Measurements from ENCODE around the gene CC2D2B. TPM values are rescaled to one million over a fixed set of nuclear protein-coding genes. Genes with fewer than 3 reads are reported as not detected.

The CC2D2B gene
- total RNA-seq, 1 donor from 2014 or later, result 0.46 TPM

DNA sequence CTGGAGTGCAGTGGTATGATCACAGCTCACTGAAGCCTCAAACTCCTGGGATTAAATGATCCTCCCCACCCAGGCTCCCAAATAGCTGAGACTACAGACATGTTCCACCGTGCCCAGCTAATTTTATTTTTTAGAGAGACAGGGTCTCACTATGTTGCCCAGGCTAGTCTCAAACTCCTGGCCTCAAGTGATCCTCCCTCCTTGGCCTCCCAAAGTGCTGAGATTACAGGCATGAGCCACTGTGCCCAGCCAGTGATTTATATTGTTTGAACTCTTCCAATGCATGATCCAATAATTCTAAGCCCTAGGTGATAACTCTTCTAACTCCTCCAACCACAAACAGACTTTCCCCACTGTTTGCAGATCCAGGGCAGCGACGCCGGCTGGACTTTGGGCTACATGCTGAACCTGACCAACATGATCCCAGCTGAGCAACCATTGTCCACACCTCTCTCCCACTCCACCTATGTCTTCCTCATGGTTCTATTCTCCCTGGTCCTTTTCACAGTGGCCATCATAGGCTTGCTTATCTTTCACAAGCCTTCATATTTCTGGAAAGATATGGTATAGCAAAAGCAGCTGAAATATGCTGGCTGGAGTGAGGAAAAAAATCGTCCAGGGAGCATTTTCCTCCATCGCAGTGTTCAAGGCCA, 41.8 kb upstream of the CC2D2B start:
- no peak for DNase-seq (ENCODE audit: extremely low spot score, unreplicated experiment)
- H3K9me3 Mint-ChIP-seq (ENCODE audit: unreplicated experiment), result no peaks in the 10 kb centered on the region
- TF ChIP-seq, protein P1, sequence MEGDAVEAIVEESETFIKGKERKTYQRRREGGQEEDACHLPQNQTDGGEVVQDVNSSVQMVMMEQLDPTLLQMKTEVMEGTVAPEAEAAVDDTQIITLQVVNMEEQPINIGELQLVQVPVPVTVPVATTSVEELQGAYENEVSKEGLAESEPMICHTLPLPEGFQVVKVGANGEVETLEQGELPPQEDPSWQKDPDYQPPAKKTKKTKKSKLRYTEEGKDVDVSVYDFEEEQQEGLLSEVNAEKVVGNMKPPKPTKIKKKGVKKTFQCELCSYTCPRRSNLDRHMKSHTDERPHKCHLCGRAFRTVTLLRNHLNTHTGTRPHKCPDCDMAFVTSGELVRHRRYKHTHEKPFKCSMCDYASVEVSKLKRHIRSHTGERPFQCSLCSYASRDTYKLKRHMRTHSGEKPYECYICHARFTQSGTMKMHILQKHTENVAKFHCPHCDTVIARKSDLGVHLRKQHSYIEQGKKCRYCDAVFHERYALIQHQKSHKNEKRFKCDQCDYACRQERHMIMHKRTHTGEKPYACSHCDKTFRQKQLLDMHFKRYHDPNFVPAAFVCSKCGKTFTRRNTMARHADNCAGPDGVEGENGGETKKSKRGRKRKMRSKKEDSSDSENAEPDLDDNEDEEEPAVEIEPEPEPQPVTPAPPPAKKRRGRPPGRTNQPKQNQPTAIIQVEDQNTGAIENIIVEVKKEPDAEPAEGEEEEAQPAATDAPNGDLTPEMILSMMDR (IDR thresholded peaks at IDR 0.05), result no peak
- no peaks in the 10 kb centered on the region for H3K36me3 Mint-ChIP-seq (ENCODE audit: unreplicated experiment)
- no peak overlapping the region for H3K27ac Mint-ChIP-seq (ENCODE audit: unreplicated experiment)
- no peaks in the 10 kb centered on the region for H3K27me3 Mint-ChIP-seq (ENCODE audit: unreplicated experiment)
- no peak overlapping the region for H3K4me3 Mint-ChIP-seq (ENCODE audit: unreplicated experiment)
- no peaks in the 10 kb centered on the region for H3K4me1 Mint-ChIP-seq (ENCODE audit: unreplicated experiment)

DNA sequence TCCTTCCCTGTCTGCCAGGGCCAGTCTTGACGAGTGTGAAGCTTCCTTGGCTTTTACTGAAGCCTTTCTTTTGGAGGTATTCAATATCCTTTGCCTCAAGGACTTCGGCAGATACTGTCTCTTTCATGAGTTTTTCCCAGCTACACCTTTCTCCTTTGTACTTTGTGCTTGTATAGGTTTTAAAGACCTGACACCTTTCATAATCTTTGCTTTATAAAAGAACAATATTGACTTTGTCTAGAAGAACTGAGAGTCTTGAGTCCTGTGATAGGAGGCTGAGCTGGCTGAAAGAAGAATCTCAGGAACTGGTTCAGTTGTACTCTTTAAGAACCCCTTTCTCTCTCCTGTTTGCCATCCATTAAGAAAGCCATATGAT, 41.3 kb upstream of the CC2D2B start:
- no peaks in the 10 kb centered on the region for H3K36me3 Mint-ChIP-seq (ENCODE audit: unreplicated experiment)
- no peak for DNase-seq (ENCODE audit: extremely low spot score, unreplicated experiment)
- TF ChIP-seq, protein P1 (IDR thresholded peaks at IDR 0.05), result no peak
- H3K27me3 Mint-ChIP-seq (ENCODE audit: unreplicated experiment), result no peaks in the 10 kb centered on the region
- no peaks in the 10 kb centered on the region for H3K9me3 Mint-ChIP-seq (ENCODE audit: unreplicated experiment)
- no peak overlapping the region for H3K4me3 Mint-ChIP-seq (ENCODE audit: unreplicated experiment)
- H3K4me1 Mint-ChIP-seq (ENCODE audit: unreplicated experiment), result no peaks in the 10 kb centered on the region
- no peak overlapping the region for H3K27ac Mint-ChIP-seq (ENCODE audit: unreplicated experiment)

DNA sequence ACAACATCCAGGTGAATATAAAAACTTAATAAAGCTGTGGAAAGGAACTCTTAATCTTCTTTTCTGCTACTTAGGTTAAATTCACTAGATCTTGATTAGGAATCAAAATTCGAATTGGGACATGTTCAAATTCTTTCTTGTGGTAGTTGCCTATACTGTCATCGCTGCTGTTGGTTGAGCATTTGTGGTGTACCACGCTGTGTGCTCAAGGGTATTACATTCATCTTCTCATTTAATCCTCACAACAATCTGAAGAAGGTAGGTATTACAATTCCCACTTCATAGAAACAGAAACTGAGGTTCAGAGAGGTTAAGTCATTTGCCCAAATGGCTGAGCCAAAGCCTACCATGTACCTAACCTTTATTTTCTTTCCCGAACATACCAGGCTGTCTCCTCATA, 39.9 kb upstream of the CC2D2B start:
- no peaks in the 10 kb centered on the region for H3K27me3 Mint-ChIP-seq (ENCODE audit: unreplicated experiment)
- no peak for DNase-seq (ENCODE audit: extremely low spot score, unreplicated experiment)
- TF ChIP-seq, protein P1 (IDR thresholded peaks at IDR 0.05), result no peak
- no peaks in the 10 kb centered on the region for H3K36me3 Mint-ChIP-seq (ENCODE audit: unreplicated experiment)
- no peaks in the 10 kb centered on the region for H3K9me3 Mint-ChIP-seq (ENCODE audit: unreplicated experiment)
- no peak overlapping the region for H3K27ac Mint-ChIP-seq (ENCODE audit: unreplicated experiment)
- H3K4me3 Mint-ChIP-seq (ENCODE audit: unreplicated experiment), result no peak overlapping the region
- H3K4me1 Mint-ChIP-seq (ENCODE audit: unreplicated experiment), result no peaks in the 10 kb centered on the region

DNA sequence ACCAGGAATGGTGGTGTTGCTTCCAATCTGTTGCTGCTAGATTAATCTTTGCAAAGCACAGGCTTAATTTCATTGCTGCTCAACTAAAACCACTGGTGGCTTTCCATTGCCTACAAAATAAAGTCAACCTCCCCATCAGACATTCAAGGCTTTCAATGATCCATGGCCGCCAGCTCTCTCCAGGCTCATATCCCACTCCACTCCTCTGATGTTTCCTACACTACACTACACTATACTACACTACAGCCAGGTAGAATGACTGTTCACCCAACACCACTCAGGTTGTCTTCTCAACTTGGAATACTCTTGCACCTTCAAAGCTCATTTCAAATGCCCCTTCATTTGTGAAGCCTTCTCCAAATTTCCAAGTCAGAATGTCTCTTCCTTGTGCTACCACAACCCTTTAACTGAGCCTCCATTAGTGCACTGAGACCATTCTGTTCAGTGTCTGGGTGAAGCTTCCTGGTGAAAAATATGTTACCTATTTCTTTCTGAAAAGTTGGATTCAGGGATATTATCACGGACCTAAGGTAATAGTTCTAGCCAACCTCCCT, 35.5 kb upstream of the CC2D2B start:
- no peak overlapping the region for H3K4me3 Mint-ChIP-seq (ENCODE audit: unreplicated experiment)
- H3K27ac Mint-ChIP-seq (ENCODE audit: unreplicated experiment), result no peak overlapping the region
- no peaks in the 10 kb centered on the region for H3K27me3 Mint-ChIP-seq (ENCODE audit: unreplicated experiment)
- peaks cover 10% of the 10 kb centered on the region for H3K36me3 Mint-ChIP-seq (ENCODE audit: unreplicated experiment)
- H3K9me3 Mint-ChIP-seq (ENCODE audit: unreplicated experiment), result no peaks in the 10 kb centered on the region
- TF ChIP-seq, protein P1 (IDR thresholded peaks at IDR 0.05), result no peak
- no peaks in the 10 kb centered on the region for H3K4me1 Mint-ChIP-seq (ENCODE audit: unreplicated experiment)
- no peak for DNase-seq (ENCODE audit: extremely low spot score, unreplicated experiment)

DNA sequence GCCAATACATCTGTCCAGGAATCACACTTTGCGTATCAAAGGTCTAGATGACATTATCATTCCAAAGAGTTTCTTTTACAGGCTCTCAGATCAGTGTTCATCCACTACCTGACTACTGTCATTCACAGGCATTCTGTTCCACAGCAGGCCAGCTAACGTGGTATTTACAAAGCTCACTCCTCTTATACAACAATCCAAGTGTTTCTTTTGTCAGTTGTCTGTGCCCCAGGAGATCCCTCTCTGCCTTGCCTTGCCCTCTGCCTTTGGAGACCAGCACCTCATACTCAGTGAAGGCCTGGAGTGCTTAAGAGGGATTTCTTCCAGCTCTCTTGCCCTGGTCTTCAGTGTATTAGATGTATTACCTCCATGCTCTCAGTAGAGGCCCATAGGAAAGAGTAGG, 34.6 kb upstream of the CC2D2B start:
- peaks cover 10% of the 10 kb centered on the region for H3K36me3 Mint-ChIP-seq (ENCODE audit: unreplicated experiment)
- TF ChIP-seq, protein P1 (IDR thresholded peaks at IDR 0.05), result no peak
- no peaks in the 10 kb centered on the region for H3K4me1 Mint-ChIP-seq (ENCODE audit: unreplicated experiment)
- no peaks in the 10 kb centered on the region for H3K9me3 Mint-ChIP-seq (ENCODE audit: unreplicated experiment)
- no peak overlapping the region for H3K4me3 Mint-ChIP-seq (ENCODE audit: unreplicated experiment)
- H3K27ac Mint-ChIP-seq (ENCODE audit: unreplicated experiment), result no peak overlapping the region
- DNase-seq (ENCODE audit: extremely low spot score, unreplicated experiment), result no peak
- H3K27me3 Mint-ChIP-seq (ENCODE audit: unreplicated experiment), result no peaks in the 10 kb centered on the region

All from osteocyte (in vitro differentiated cells).